GM12892 (cell line): ENCODE results near the gene WWC1.

Source experiments
- POLR2A ChIP-seq: IDR thresholded peaks from 2 replicates; pipeline ENCODE4 v1.6.1; 2011; ENCODE audit warnings: low read depth, low read length, control low read depth
- POLR2AphosphoS5 ChIP-seq: IDR thresholded peaks from 2 replicates; pipeline ENCODE4 v1.6.1; 2011; ENCODE audit warnings: low read depth, low read length, control low read depth

- TF ChIP-seq POLR2A (no peak), POLR2AphosphoS5 (no peak)
Measured at GRCh38 chr5:168404365-168404764, 112.9 kb downstream of the WWC1 start.
